ENCODE results near the gene SPNS2. TPM values are rescaled to one million over a fixed set of nuclear protein-coding genes. Genes with fewer than 3 reads are reported as not detected.

The SPNS2 gene
- total RNA-seq, 4 donors from 2014 or later, result 5.4 to 49.8 (median 23.4) TPM

- H3K27ac ChIP-seq, result no peak overlapping the region
- no peak for DNase-seq (ENCODE audit: low spot score in 2 of 2)
- no peaks in the 10 kb centered on the region for H3K4me1 ChIP-seq
- TF ChIP-seq EP300 (IDR thresholded peaks at IDR 0.05) (no peak), POLR2A (IDR thresholded peaks at IDR 0.05) (no peak)
- TF ChIP-seq, protein P1, sequence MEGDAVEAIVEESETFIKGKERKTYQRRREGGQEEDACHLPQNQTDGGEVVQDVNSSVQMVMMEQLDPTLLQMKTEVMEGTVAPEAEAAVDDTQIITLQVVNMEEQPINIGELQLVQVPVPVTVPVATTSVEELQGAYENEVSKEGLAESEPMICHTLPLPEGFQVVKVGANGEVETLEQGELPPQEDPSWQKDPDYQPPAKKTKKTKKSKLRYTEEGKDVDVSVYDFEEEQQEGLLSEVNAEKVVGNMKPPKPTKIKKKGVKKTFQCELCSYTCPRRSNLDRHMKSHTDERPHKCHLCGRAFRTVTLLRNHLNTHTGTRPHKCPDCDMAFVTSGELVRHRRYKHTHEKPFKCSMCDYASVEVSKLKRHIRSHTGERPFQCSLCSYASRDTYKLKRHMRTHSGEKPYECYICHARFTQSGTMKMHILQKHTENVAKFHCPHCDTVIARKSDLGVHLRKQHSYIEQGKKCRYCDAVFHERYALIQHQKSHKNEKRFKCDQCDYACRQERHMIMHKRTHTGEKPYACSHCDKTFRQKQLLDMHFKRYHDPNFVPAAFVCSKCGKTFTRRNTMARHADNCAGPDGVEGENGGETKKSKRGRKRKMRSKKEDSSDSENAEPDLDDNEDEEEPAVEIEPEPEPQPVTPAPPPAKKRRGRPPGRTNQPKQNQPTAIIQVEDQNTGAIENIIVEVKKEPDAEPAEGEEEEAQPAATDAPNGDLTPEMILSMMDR (IDR thresholded peaks at IDR 0.05), result no peak
- no peaks in the 10 kb centered on the region for H3K36me3 ChIP-seq
- no peak overlapping the region for H3K4me3 ChIP-seq
- peaks cover 0 to 8% of the 10 kb centered on the region in 2 donors for H3K27me3 ChIP-seq
- H3K9me3 ChIP-seq, result no peaks in the 10 kb centered on the region
- WGBS, 2 donors, result 80 to 81% methylated on average over 9 of the region's 9 CpGs
Observed at GRCh38 chr17:4572131-4572530, 73.5 kb downstream of the SPNS2 start.

DNA sequence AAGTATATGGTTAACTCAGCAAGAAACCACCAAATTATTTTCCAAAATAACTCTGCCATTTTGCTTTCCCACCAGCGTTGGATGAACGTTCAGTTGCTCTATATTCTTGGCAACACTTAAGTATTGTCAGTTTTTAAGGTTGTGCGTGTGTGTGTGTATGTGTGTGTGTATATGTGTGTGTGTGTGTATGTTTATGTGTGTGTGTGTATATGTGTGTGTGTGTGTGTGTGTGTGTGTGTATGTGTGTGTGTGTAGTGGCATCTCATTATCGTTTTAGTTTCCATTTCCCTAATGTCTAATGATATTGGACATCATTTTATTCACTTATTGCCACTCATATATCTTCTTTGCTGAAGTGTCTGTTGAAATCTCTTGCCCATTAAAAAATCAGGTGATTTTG lies 74.4 kb downstream of the SPNS2 start:
- Histone ChIP-seq H3K9me3 (no peaks in the 10 kb centered on the region), H3K4me3 (no peak overlapping the region), H3K36me3 (no peaks in the 10 kb centered on the region), H3K27me3 (peaks cover 0 to 11% of the 10 kb centered on the region in 2 donors), H3K27ac (no peak overlapping the region), H3K4me1 (no peaks in the 10 kb centered on the region)
- 57% methylated on average over 4 of the region's 4 CpGs for WGBS, 2 donors
- no peak for DNase-seq (ENCODE audit: low spot score in 2 of 2)
- TF ChIP-seq EP300 (IDR thresholded peaks at IDR 0.05), result no peak
- no peak for TF ChIP-seq POLR2A (IDR thresholded peaks at IDR 0.05)
- TF ChIP-seq, protein P1 (IDR thresholded peaks at IDR 0.05), result no peak

GRCh38 chr17:4573669-4574068 lies 75.0 kb downstream of the SPNS2 start:
- H3K9me3 ChIP-seq, result no peaks in the 10 kb centered on the region
- no peak overlapping the region for H3K4me3 ChIP-seq
- 47 to 55% methylated on average over 5 to 7 of the region's 7 CpGs for WGBS, 2 donors
- TF ChIP-seq, protein P1 (IDR thresholded peaks at IDR 0.05), result no peak
- TF ChIP-seq POLR2A (IDR thresholded peaks at IDR 0.05) (no peak), EP300 (IDR thresholded peaks at IDR 0.05) (no peak)
- H3K36me3 ChIP-seq, result no peaks in the 10 kb centered on the region
- no peaks in the 10 kb centered on the region for H3K4me1 ChIP-seq
- H3K27me3 ChIP-seq, result peaks cover 0 to 11% of the 10 kb centered on the region in 2 donors
- no peak overlapping the region for H3K27ac ChIP-seq
- DNase-seq (ENCODE audit: low spot score in 2 of 2), result no peak

- peaks cover 0 to 11% of the 10 kb centered on the region in 2 donors for H3K27me3 ChIP-seq
- H3K4me1 ChIP-seq, result no peaks in the 10 kb centered on the region
- no peaks in the 10 kb centered on the region for H3K36me3 ChIP-seq
- WGBS, 2 donors, result 84 to 90% methylated on average over 9 of the region's 9 CpGs
- no peak overlapping the region for H3K4me3 ChIP-seq
- no peak for DNase-seq (ENCODE audit: low spot score in 2 of 2)
- H3K9me3 ChIP-seq, result no peaks in the 10 kb centered on the region
- H3K27ac ChIP-seq, result no peak overlapping the region
- TF ChIP-seq, protein P1 (IDR thresholded peaks at IDR 0.05), result no peak
- TF ChIP-seq POLR2A (IDR thresholded peaks at IDR 0.05), result no peak
- TF ChIP-seq EP300 (IDR thresholded peaks at IDR 0.05), result no peak
Observed at GRCh38 chr17:4574448-4575045, 75.9 kb downstream of the SPNS2 start.

- no peak overlapping the region for H3K27ac ChIP-seq
- H3K27me3 ChIP-seq, result peaks cover 0 to 17% of the 10 kb centered on the region in 2 donors
- WGBS, 2 donors, result 60% methylated on average over 6 of the region's 6 CpGs
- H3K4me1 ChIP-seq, result no peaks in the 10 kb centered on the region
- no peaks in the 10 kb centered on the region for H3K36me3 ChIP-seq
- DNase-seq (ENCODE audit: low spot score in 2 of 2), result no peak
- no peak overlapping the region for H3K4me3 ChIP-seq
- H3K9me3 ChIP-seq, result no peaks in the 10 kb centered on the region
- TF ChIP-seq EP300 (IDR thresholded peaks at IDR 0.05), result no peak
- no peak for TF ChIP-seq POLR2A (IDR thresholded peaks at IDR 0.05)
- TF ChIP-seq, protein P1 (IDR thresholded peaks at IDR 0.05), result no peak
Observed at GRCh38 chr17:4576161-4576558, 77.5 kb downstream of the SPNS2 start.

Data from tibial nerve (tissue), 4 donors.